Gastroesophageal sphincter (tissue), 3 donors: ENCODE data around the gene C10orf90.

Experiments
- CTCF ChIP-seq, 4 experiments: fragments of 200-600 bp in 2 of 4; fragments of 450-650 bp in 2 of 4; sonication (generic) in 1 of 4; IDR thresholded peaks; one replicate each; pipeline ENCODE4 v1.5.1; 2017 to 2019; ENCODE audit warnings: antibody characterized with exemption in 4 of 4, mild to moderate bottlenecking in 2 of 4, moderate library complexity in 2 of 4
- EP300 ChIP-seq: sonication (generic); formaldehyde crosslinking; IDR thresholded peaks from one replicate; pipeline ENCODE4 v1.6.1; 2017; ENCODE audit warnings: antibody characterized with exemption, mild to moderate bottlenecking

GRCh38 chr10:126400641-126401040 is 269.9 kb downstream of the C10orf90 start:
- no peak for TF ChIP-seq EP300
- TF ChIP-seq CTCF (IDR thresholded peaks at IDR 0.05): no peak
